GM12878 (cell line): ENCODE results near the gene PALD1. TPM values are rescaled to one million over a fixed set of nuclear protein-coding genes. Genes with fewer than 3 reads are reported as not detected.

Source experiments
- ATAC-seq: fragments of 200-7000 bp; cut with Tn5 transposase; 3 replicates; pipeline ENCODE4 v1.9.1; 2020; ENCODE audit warnings: mild to moderate bottlenecking, moderate library complexity
- BruUV-seq: library from RNA; stranded (reverse); fragments of 400-500 nt; replicated peaks from 2 replicates; lab custom pipeline; 2021; lab: Mats Ljungman, UMichigan
- CTCF ChIA-PET: fragments of 300-600 bp; sonication (Branson Sonifier 250); formaldehyde crosslinking; extraction: SDS; loops from one replicate; lab custom pipeline; 2021; ENCODE audit warnings: inconsistent platforms; lab: Yijun Ruan, JAX
- POLR2A ChIA-PET: fragments of 350-600 bp; formaldehyde crosslinking; extraction: SDS; loops from one replicate; lab custom pipeline; 2021; ENCODE audit warnings: inconsistent platforms; lab: Charles Lee
- RAD21 ChIA-PET: fragments of 300-600 bp; sonication (Branson Sonifier 250); formaldehyde crosslinking; loops from one replicate; lab custom pipeline; 2023; ENCODE audit warnings: antibody characterized with exemption; ENCODE audit not compliant: unreplicated experiment; lab: Charles Lee
- SMC1A ChIA-PET: fragments of 300-600 bp; sonication (Branson Sonifier 250); formaldehyde crosslinking; loops from one replicate; lab custom pipeline; 2023; ENCODE audit not compliant: unreplicated experiment, uncharacterized antibody; lab: Charles Lee
- DNase-seq: peaks from one replicate; pipeline ENCODE4 v3.0.0-alpha.2; 2011; ENCODE audit warnings: low read depth, low spot score
- FAIRE-seq: peaks from 3 replicates; lab custom pipeline; 2011; peaks lifted over from hg19 to GRCh38; lab: Jason Lieb, UNC
- H2AFZ ChIP-seq: 2 replicates; pipeline ENCODE4 v1.6.0; 2011; ENCODE audit warnings: low read depth, low read length, control low read depth; ENCODE audit not compliant: control insufficient read depth
- H3K27ac ChIP-seq: 2 replicates; pipeline ENCODE4 v1.5.1; 2011; ENCODE audit warnings: control low read depth; ENCODE audit not compliant: control insufficient read depth, insufficient read depth
- H3K27me3 ChIP-seq, 2 experiments: replicated peaks in 1 of 2; 2 replicates each; pipeline versions ENCODE4 v1.6.0 to v1.6.1; 2011; ENCODE audit warnings: low read length in 1 of 2; ENCODE audit not compliant: control insufficient read depth in 2 of 2, insufficient read depth in 2 of 2
- H3K36me3 ChIP-seq, 2 experiments: 2 replicates each; pipeline ENCODE4 v1.5.1; 2011; ENCODE audit warnings: low read length in 1 of 2; ENCODE audit not compliant: control insufficient read depth in 2 of 2, insufficient read depth in 2 of 2
- H3K4me1 ChIP-seq: 2 replicates; pipeline ENCODE4 v1.6.1; 2011; ENCODE audit warnings: mild to moderate bottlenecking, low read length, moderate library complexity, mixed read lengths; ENCODE audit not compliant: control insufficient read depth, insufficient read depth
- H3K4me2 ChIP-seq: 2 replicates; pipeline ENCODE4 v1.6.0; 2011; ENCODE audit warnings: control low read depth; ENCODE audit not compliant: control insufficient read depth, insufficient read depth
- H3K4me3 ChIP-seq: fragments of 200-600 bp; sonication (generic); 2 replicates; pipeline ENCODE4 v1.5.1; 2016
- H3K79me2 ChIP-seq: 2 replicates; pipeline ENCODE4 v1.6.0; 2011; ENCODE audit warnings: low read length; ENCODE audit not compliant: control insufficient read depth, insufficient read depth
- H3K9ac ChIP-seq: 2 replicates; pipeline ENCODE4 v1.8.0; 2011; ENCODE audit warnings: low read length, control low read depth, mixed read lengths; ENCODE audit not compliant: control insufficient read depth, insufficient read depth
- H3K9me3 ChIP-seq: replicated peaks from 3 replicates; pipeline ENCODE4 v1.5.1; 2011; ENCODE audit warnings: mild to moderate bottlenecking, low read length; ENCODE audit not compliant: control insufficient read depth, insufficient read depth
- H4K20me1 ChIP-seq: 2 replicates; pipeline ENCODE4 v1.6.0; 2011; ENCODE audit not compliant: control insufficient read depth, insufficient read depth
- ATF7 ChIP-seq: fragments of 450-650 bp; IDR thresholded peaks from 2 replicates; pipeline ENCODE4 v1.6.1; 2016; ENCODE audit warnings: low read depth, mild to moderate bottlenecking
- NR2F1 ChIP-seq: fragments of 450-650 bp; conservative IDR thresholded peaks from 2 replicates; pipeline ENCODE4 v1.6.1; 2017; ENCODE audit warnings: mild to moderate bottlenecking
- RB1 ChIP-seq: fragments of 450-650 bp; formaldehyde crosslinking; IDR thresholded peaks from 2 replicates; pipeline ENCODE4 v1.6.1; 2017; ENCODE audit warnings: mild to moderate bottlenecking, borderline replicate concordance
- YY1 ChIP-seq: IDR thresholded peaks from 2 replicates; pipeline ENCODE4 v1.6.1; 2011; ENCODE audit warnings: low read depth, mild to moderate bottlenecking, low read length
- ZNF687 ChIP-seq: fragments of 450-650 bp; IDR thresholded peaks from 2 replicates; pipeline ENCODE4 v1.6.1; 2017; ENCODE audit warnings: mild to moderate bottlenecking, moderate library complexity
- ZZZ3 ChIP-seq: IDR thresholded peaks from 2 replicates; pipeline ENCODE4 v1.6.1; 2011; ENCODE audit warnings: low read depth; ENCODE audit not compliant: control insufficient read depth, insufficient read length
- WGBS: methylation state at CpG from one replicate; pipeline ENCODE4 v1.1.6; 2016; ENCODE audit warnings: low lambda C conversion rate; ENCODE audit not compliant: insufficient replicate concordance, insufficient coverage; ENCODE audit errors: missing lambda C conversion rate; 5-methylcytosine and 5-hydroxymethylcytosine counted together
- in situ Hi-C: fragments of 300-500 bp; cut with MboI; formaldehyde crosslinking; loops from 9 replicates; pipeline ENCODE4 v1.14.3; 2018; ENCODE audit warnings: mixed read lengths
- intact Hi-C: fragments of 100-400 bp; cut with micrococcal nuclease; formaldehyde crosslinking; loops from one replicate; pipeline ENCODE4 v1.14.2; 2022; ENCODE audit not compliant: unreplicated experiment
- polyA plus RNA-seq, 11 experiments: library from polyadenylated mRNA; depleted of rRNA in 4 of 11; unstranded in 6 of 11; stranded (reverse) in 5 of 11; fragments of >200 nt; fragmentation: Nextera tagmentation in 4 of 11; fragmentation: Illumina TruSeq in 1 of 11; extraction: Ambion mirVana in 4 of 11; extraction: Trizol in 1 of 11; gene quantifications; 1 replicate in 1 of 11; 2 replicates in 10 of 11; pipeline versions ENCODE4 v1.2.1 to v1.2.3, GENCODE V29; 2011 to 2016; ENCODE audit warnings: inconsistent platforms in 2 of 11, missing spikeins in 2 of 11, low read depth in 1 of 11
- total RNA-seq, 4 experiments: library from RNA; depleted of rRNA in 3 of 4; stranded (reverse); fragments of >200 nt in 3 of 4; fragmentation: Illumina TruSeq in 1 of 4; extraction: Trizol in 1 of 4; gene quantifications; 2 replicates each; pipeline versions ENCODE4 v1.2.1 to v1.2.3, GENCODE V29; 2013 to 2021
- TF ChIP-seq, protein P1 (sequence below): fragments of 450-650 bp; IDR thresholded peaks from 2 replicates; pipeline ENCODE4 v1.6.1; 2017; ENCODE audit warnings: mild to moderate bottlenecking, moderate library complexity

The PALD1 gene
- total and polyA plus RNA-seq, 10 of the 15 experiments (the other 5 are each of a cell fraction or from before 2014, with no cell fraction given) = 0.43 to 20.9 (median 9.0) TPM

DNA sequence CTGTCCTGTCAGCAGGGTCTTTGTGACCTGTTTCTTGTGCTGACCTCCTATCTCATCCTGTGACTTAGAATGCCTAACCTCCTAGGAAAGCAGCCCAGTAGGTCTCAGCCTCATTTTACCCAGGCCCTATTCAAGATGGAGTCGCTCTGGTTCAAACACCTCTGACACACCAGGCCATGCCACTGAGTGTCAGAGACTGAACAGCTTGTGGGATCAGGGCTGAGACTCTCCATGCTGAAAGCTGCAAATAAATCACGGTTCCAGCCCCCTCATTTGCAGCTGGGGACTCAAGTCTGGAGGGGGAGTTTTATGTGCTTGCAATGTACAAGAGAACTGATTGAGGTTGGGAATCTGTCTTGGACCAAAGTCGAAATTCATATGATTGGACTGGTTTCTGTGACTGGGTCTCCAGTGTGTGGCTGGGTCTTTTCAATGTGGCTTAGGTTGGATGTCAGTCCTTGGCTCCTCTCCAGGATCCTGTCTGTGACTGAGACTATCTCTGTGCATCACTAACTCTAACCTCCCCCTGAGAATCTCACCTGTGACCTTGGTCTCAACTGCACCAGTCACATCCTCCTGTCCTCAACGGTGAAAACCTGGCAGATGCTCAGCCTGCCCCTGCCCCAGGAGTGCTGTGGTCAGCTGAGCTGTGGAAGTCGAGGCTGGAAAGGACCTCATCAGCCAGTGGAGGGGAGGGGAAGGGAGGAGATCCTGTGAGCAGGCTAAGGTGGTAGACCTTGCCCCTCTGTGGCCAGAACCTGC lies 112.3 kb downstream of the PALD1 start:
- H3K79me2 ChIP-seq = no peaks in the 10 kb centered on the region
- FAIRE-seq (peak; percentile 38), ATAC-seq (peak; percentile 17), DNase-seq (peak; percentile 15)
- ChIA-PET CTCF (interaction anchor here (0.8 to 1.4 kb wide), 4 partner anchors 15 to 168 kb away, joined by 3 to 4 read pairs (median 3); no protein-coding TSS in a partner anchor), SMC1A (interaction anchor here (1.0 to 6.6 kb wide), 6 partner anchors 10 to 53 kb away, joined by 3 to 46 read pairs (median 6); no protein-coding TSS in a partner anchor), RAD21 (interaction anchor here (4.9 kb wide), 1 partner anchor 14 kb away, joined by 35 read pairs; no protein-coding TSS in a partner anchor), POLR2A (interaction anchor here (0.5 kb wide), 1 partner anchor 1589 kb away, joined by 3 read pairs; no protein-coding TSS in a partner anchor)
- TF ChIP-seq ZNF687 (peak; percentile 78; the same call in 1 of the 2 replicates), ATF7 (no peak), NR2F1 (0 out of 2 replicates have a peak, but pooled peaks have one; percentile 13), ZZZ3 (no peak), YY1 (no peak), RB1 (no peak)
- TF ChIP-seq, protein P1, sequence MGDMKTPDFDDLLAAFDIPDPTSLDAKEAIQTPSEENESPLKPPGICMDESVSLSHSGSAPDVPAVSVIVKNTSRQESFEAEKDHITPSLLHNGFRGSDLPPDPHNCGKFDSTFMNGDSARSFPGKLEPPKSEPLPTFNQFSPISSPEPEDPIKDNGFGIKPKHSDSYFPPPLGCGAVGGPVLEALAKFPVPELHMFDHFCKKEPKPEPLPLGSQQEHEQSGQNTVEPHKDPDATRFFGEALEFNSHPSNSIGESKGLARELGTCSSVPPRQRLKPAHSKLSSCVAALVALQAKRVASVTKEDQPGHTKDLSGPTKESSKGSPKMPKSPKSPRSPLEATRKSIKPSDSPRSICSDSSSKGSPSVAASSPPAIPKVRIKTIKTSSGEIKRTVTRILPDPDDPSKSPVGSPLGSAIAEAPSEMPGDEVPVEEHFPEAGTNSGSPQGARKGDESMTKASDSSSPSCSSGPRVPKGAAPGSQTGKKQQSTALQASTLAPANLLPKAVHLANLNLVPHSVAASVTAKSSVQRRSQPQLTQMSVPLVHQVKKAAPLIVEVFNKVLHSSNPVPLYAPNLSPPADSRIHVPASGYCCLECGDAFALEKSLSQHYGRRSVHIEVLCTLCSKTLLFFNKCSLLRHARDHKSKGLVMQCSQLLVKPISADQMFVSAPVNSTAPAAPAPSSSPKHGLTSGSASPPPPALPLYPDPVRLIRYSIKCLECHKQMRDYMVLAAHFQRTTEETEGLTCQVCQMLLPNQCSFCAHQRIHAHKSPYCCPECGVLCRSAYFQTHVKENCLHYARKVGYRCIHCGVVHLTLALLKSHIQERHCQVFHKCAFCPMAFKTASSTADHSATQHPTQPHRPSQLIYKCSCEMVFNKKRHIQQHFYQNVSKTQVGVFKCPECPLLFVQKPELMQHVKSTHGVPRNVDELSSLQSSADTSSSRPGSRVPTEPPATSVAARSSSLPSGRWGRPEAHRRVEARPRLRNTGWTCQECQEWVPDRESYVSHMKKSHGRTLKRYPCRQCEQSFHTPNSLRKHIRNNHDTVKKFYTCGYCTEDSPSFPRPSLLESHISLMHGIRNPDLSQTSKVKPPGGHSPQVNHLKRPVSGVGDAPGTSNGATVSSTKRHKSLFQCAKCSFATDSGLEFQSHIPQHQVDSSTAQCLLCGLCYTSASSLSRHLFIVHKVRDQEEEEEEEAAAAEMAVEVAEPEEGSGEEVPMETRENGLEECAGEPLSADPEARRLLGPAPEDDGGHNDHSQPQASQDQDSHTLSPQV = 0 out of 2 replicates have a peak, but pooled peaks have one; percentile 72
- H3K9ac ChIP-seq = no peak overlapping the region
- H3K27ac ChIP-seq = no peak overlapping the region
- 18% methylated on average over 5 of the region's 5 CpGs for WGBS
- BruUV-seq = no TSS peak
- H3K36me3 ChIP-seq = no peaks in the 10 kb centered on the region
- in situ Hi-C loops = no loop called here
- H2AFZ ChIP-seq = no peak overlapping the region
- H3K27me3 ChIP-seq = no peaks in the 10 kb centered on the region
- H3K4me1 ChIP-seq = peaks cover 32% of the 10 kb centered on the region
- H4K20me1 ChIP-seq = no peaks in the 10 kb centered on the region
- intact Hi-C loops = no loop called here
- H3K9me3 ChIP-seq = no peaks in the 10 kb centered on the region
- H3K4me3 ChIP-seq = no peak overlapping the region
- no peak overlapping the region; the same call in 1 of the 2 replicates for H3K4me2 ChIP-seq
